Smooth muscle cell (in vitro differentiated cells): Measurements from ENCODE around the gene ELP1. TPM values are rescaled to one million over a fixed set of nuclear protein-coding genes. Genes with fewer than 3 reads are reported as not detected.

Experiments used
- DNase-seq: peaks from one replicate; lab custom pipeline; 2025; ENCODE audit not compliant: unreplicated experiment; lab: John Stamatoyannopoulos, UW
- H2AFZ ChIP-seq: fragments of 200-600 bp; sonication (generic); 2 replicates; pipeline ENCODE4 v1.6.0; 2016; ENCODE audit warnings: antibody characterized with exemption, low read depth, mild to moderate bottlenecking
- H3F3A ChIP-seq: fragments of 200-600 bp; sonication (generic); 2 replicates; pipeline ENCODE4 v1.6.0; 2017; ENCODE audit warnings: antibody characterized with exemption, low read depth
- H3K27ac ChIP-seq: fragments of 200-600 bp; sonication (generic); 2 replicates; pipeline ENCODE4 v1.5.1; 2016; ENCODE audit warnings: low read depth, mild to moderate bottlenecking
- H3K27me3 ChIP-seq: fragments of 200-600 bp; sonication (generic); 2 replicates; pipeline ENCODE4 v1.6.1; 2016; ENCODE audit warnings: low read depth, mild to moderate bottlenecking
- H3K36me3 ChIP-seq: fragments of 200-600 bp; sonication (generic); 2 replicates; pipeline ENCODE4 v1.5.1; 2016; ENCODE audit warnings: low read depth
- H3K4me1 ChIP-seq: fragments of 200-600 bp; sonication (generic); 2 replicates; pipeline ENCODE4 v1.5.1; 2016; ENCODE audit warnings: low read depth
- H3K4me2 ChIP-seq: fragments of 200-600 bp; sonication (generic); 2 replicates; pipeline ENCODE4 v1.6.0; 2016; ENCODE audit warnings: mild to moderate bottlenecking
- H3K4me3 ChIP-seq: fragments of 200-600 bp; sonication (generic); 2 replicates; pipeline ENCODE4 v1.5.1; 2016; ENCODE audit warnings: mild to moderate bottlenecking
- H3K79me2 ChIP-seq: fragments of 200-600 bp; sonication (generic); 2 replicates; pipeline ENCODE4 v1.6.0; 2016; ENCODE audit warnings: low read depth, mild to moderate bottlenecking
- H3K9ac ChIP-seq: fragments of 200-600 bp; sonication (generic); 2 replicates; pipeline ENCODE4 v1.6.0; 2016; ENCODE audit warnings: low read depth
- H3K9me3 ChIP-seq: fragments of 200-600 bp; sonication (generic); replicated peaks from 2 replicates; pipeline ENCODE4 v1.5.1; 2016; ENCODE audit warnings: low read depth
- H4K20me1 ChIP-seq: fragments of 200-600 bp; sonication (generic); 2 replicates; pipeline ENCODE4 v1.6.0; 2016; ENCODE audit warnings: low read depth
- CTCF ChIP-seq: fragments of 200-600 bp; sonication (generic); IDR thresholded peaks from 2 replicates; pipeline ENCODE4 v1.5.1; 2017; ENCODE audit warnings: borderline replicate concordance, mild to moderate bottlenecking, antibody characterized with exemption; ENCODE audit not compliant: insufficient read depth, poor library complexity, severe bottlenecking
- WGBS: methylation state at CpG from one replicate; pipeline ENCODE4 v1.1.7; 2016; ENCODE audit warnings: low lambda C conversion rate; 5-methylcytosine and 5-hydroxymethylcytosine counted together
- polyA plus RNA-seq: library from polyadenylated mRNA; unstranded; fragments of >200 nt; fragmentation: Nextera tagmentation; extraction: Ambion mirVana; gene quantifications from 2 replicates; pipeline ENCODE4 v1.2.1, GENCODE V29; 2016
- total RNA-seq: library from RNA; depleted of rRNA; stranded (reverse); fragments of >200 nt; gene quantifications from 2 replicates; pipeline ENCODE4 v1.2.3, GENCODE V29; 2014

The ELP1 gene
- total and polyA plus RNA-seq, 2 experiments from 2014 or later: 16.2 to 72.1 TPM

- H3K27me3 ChIP-seq: no peaks in the 10 kb centered on the region
- 51% methylated on average over 4 of the region's 4 CpGs for WGBS
- H3K9me3 ChIP-seq: no peaks in the 10 kb centered on the region
- H3F3A ChIP-seq: no peaks in the 10 kb centered on the region
- no peak overlapping the region for H3K4me2 ChIP-seq
- H3K27ac ChIP-seq: no peak overlapping the region
- no peaks in the 10 kb centered on the region for H3K79me2 ChIP-seq
- no peak overlapping the region for H2AFZ ChIP-seq
- no peak overlapping the region for H3K4me3 ChIP-seq
- no peak for TF ChIP-seq CTCF
- no peaks in the 10 kb centered on the region for H4K20me1 ChIP-seq
- H3K36me3 ChIP-seq: no peaks in the 10 kb centered on the region
- H3K4me1 ChIP-seq: no peaks in the 10 kb centered on the region
- DNase-seq: no peak
- no peak overlapping the region for H3K9ac ChIP-seq
These were observed 22.2 kb upstream of the ELP1 start for GRCh38 chr9:108956022-108956630.

GRCh38 chr9:108953983-108954574 is 20.2 kb upstream of the ELP1 start:
- TF ChIP-seq CTCF: peak; percentile 67
- no peaks in the 10 kb centered on the region for H4K20me1 ChIP-seq
- no peaks in the 10 kb centered on the region for H3K4me1 ChIP-seq
- no peak overlapping the region for H3K27ac ChIP-seq
- no peaks in the 10 kb centered on the region for H3K36me3 ChIP-seq
- no peaks in the 10 kb centered on the region for H3F3A ChIP-seq
- no peaks in the 10 kb centered on the region for H3K9me3 ChIP-seq
- no peaks in the 10 kb centered on the region for H3K79me2 ChIP-seq
- H2AFZ ChIP-seq: no peak overlapping the region
- no peak overlapping the region for H3K9ac ChIP-seq
- no peaks in the 10 kb centered on the region for H3K27me3 ChIP-seq
- 24% methylated on average over 3 of the region's 3 CpGs for WGBS
- no peak overlapping the region for H3K4me3 ChIP-seq
- H3K4me2 ChIP-seq: no peak overlapping the region
- DNase-seq: no peak

GRCh38 chr9:108951578-108951977 is 17.7 kb upstream of the ELP1 start:
- no peaks in the 10 kb centered on the region for H3K9me3 ChIP-seq
- no peak overlapping the region for H3K27ac ChIP-seq
- H3K4me2 ChIP-seq: no peak overlapping the region
- H4K20me1 ChIP-seq: no peaks in the 10 kb centered on the region
- 97% methylated on average over 2 of the region's 2 CpGs for WGBS
- no peak overlapping the region for H3K4me3 ChIP-seq
- TF ChIP-seq CTCF: no peak
- H3K36me3 ChIP-seq: no peaks in the 10 kb centered on the region
- DNase-seq: no peak
- H2AFZ ChIP-seq: no peak overlapping the region
- no peaks in the 10 kb centered on the region for H3K4me1 ChIP-seq
- H3F3A ChIP-seq: no peaks in the 10 kb centered on the region
- H3K9ac ChIP-seq: no peak overlapping the region
- no peaks in the 10 kb centered on the region for H3K27me3 ChIP-seq
- no peaks in the 10 kb centered on the region for H3K79me2 ChIP-seq

GRCh38 chr9:108950168-108950567 is 16.2 kb upstream of the ELP1 start:
- H3K27ac ChIP-seq: no peak overlapping the region

More at GRCh38 chr9:108950168-108950567, 16.2 kb upstream of the ELP1 start:
- no peak for DNase-seq
- no peaks in the 10 kb centered on the region for H3K36me3 ChIP-seq
- no peaks in the 10 kb centered on the region for H3K9me3 ChIP-seq
- no peaks in the 10 kb centered on the region for H3F3A ChIP-seq
- H3K27me3 ChIP-seq: no peaks in the 10 kb centered on the region
- no peak overlapping the region for H2AFZ ChIP-seq
- H4K20me1 ChIP-seq: no peaks in the 10 kb centered on the region
- no peak overlapping the region for H3K4me3 ChIP-seq
- H3K79me2 ChIP-seq: no peaks in the 10 kb centered on the region
- 86% methylated on average over 1 of the region's 1 CpG for WGBS
- no peak overlapping the region for H3K4me2 ChIP-seq
- H3K9ac ChIP-seq: no peak overlapping the region
- H3K4me1 ChIP-seq: no peaks in the 10 kb centered on the region
- TF ChIP-seq CTCF: no peak
